Ovary (tissue), 9 donors: ENCODE data around the gene NFIL3. TPM values are rescaled to one million over a fixed set of nuclear protein-coding genes. Genes with fewer than 3 reads are reported as not detected.

ENCODE experiments used
- DNase-seq, 5 donors: peaks; one replicate each; pipeline ENCODE4 v3.0.0-alpha.2; 2019 to 2020
- H3K27ac ChIP-seq, 2 donors: fragments of 200-600 bp; one replicate each; pipeline versions ENCODE4 v1.5.1 to v1.8.0; 2019 to 2022
- H3K27me3 ChIP-seq: fragments of 200-600 bp; one replicate; pipeline ENCODE4 v1.8.0; 2022
- H3K36me3 ChIP-seq: fragments of 200-600 bp; sonication (generic); one replicate; pipeline ENCODE4 v1.5.1; 2019
- H3K4me1 ChIP-seq: one replicate; pipeline ENCODE4 v1.8.1; 2013; ENCODE audit warnings: mild to moderate bottlenecking, moderate library complexity; ENCODE audit not compliant: insufficient read depth
- H3K4me3 ChIP-seq: fragments of 200-600 bp; sonication (generic); one replicate; pipeline ENCODE4 v1.5.1; 2017
- H3K9me3 ChIP-seq, 2 donors: fragments of 200-600 bp in 1 of 2; sonication (generic) in 1 of 2; one replicate each; pipeline versions ENCODE4 v1.5.1 to v1.8.1; 2013 to 2019; ENCODE audit warnings: mild to moderate bottlenecking in 1 of 2, moderate library complexity in 1 of 2
- CTCF ChIP-seq, 3 donors: fragments of 450-650 bp in 2 of 3; fragments of 200-600 bp in 1 of 3; IDR thresholded peaks; one replicate each; pipeline versions ENCODE4 v1.5.1 to v1.8.0; 2016 to 2022; ENCODE audit warnings: antibody characterized with exemption in 3 of 3, mild to moderate bottlenecking in 1 of 3
- EP300 ChIP-seq: sonication (generic); formaldehyde crosslinking; IDR thresholded peaks from one replicate; pipeline ENCODE4 v1.6.1; 2017; ENCODE audit warnings: antibody characterized with exemption
- POLR2A ChIP-seq: fragments of 450-650 bp; IDR thresholded peaks from one replicate; pipeline ENCODE4 v1.6.1; 2017; ENCODE audit warnings: antibody characterized with exemption, mild to moderate bottlenecking, moderate library complexity
- WGBS, 3 donors: extraction: QIAGEN DNeasy Blood & Tissue Kit in 1 of 3; methylation state at CpG; one replicate each; pipeline versions ENCODE4 v1.1.5 to v1.1.7; 2013 to 2017; 5-methylcytosine and 5-hydroxymethylcytosine counted together
- intact Hi-C, 4 donors: fragments of 100-400 bp; cut with DNase I; formaldehyde crosslinking; loops; one replicate each; pipeline versions ENCODE4 v1.11.0 to v1.15.1; 2022 to 2023
- polyA plus RNA-seq, 2 donors: library from polyadenylated mRNA; stranded (reverse); fragments of 200-250 nt in 1 of 2; fragments of 350-450 nt in 1 of 2; fragmentation: Illumina TruSeq in 1 of 2; extraction: RNeasy Lipid Tissue Mini Kit (QIAGEN cat#74804) in 1 of 2; gene quantifications; one replicate each; pipeline ENCODE4 v1.2.3, GENCODE V29; 2013 to 2014
- total RNA-seq, 7 donors: library from RNA; depleted of rRNA in 2 of 7; stranded (reverse); fragments of >200 nt in 2 of 7; fragmentation: NEBNext Ultra II Directional in 3 of 7; extraction: Animal tissue kit (Norgen Biotek cat#: 25700) in 3 of 7; gene quantifications; one replicate each; pipeline versions ENCODE4 v1.1.0 to v1.2.4, GENCODE V29; 2016 to 2023
- donor health status: DM: no; HTN: no; CAD: no; lungs with moderate emphysema.
- donor health status: DM: no; HTN: no; CAD: no.
- donor health status: Bipolar disorder and iron deficiency.
- donor health status: DM: yes; HTN: yes; CAD: no.
- donor health status: DM: no; HTN: no; CAD: no.
- donor health status: DM: yes; HTN: yes; CAD: no.

Gene NFIL3
- total and polyA plus RNA-seq, 9 donors = 31.8 to 87.0 (median 45.7) TPM

- Histone ChIP-seq H3K4me3 (no peak overlapping the region), H3K9me3 (no peaks in the 10 kb centered on the region), H3K36me3 (no peaks in the 10 kb centered on the region), H3K27me3 (no peaks in the 10 kb centered on the region), H3K4me1 (no peaks in the 10 kb centered on the region), H3K27ac (no peak overlapping the region)
- TF ChIP-seq POLR2A (no peak), CTCF (IDR thresholded peaks at IDR 0.05) (no peak), EP300 (no peak)
- WGBS, 3 donors = 92 to 94% (median 93%) methylated on average over 1 of the region's 1 CpG
- no peak for DNase-seq
- intact Hi-C loops = no loop called here
Measured at GRCh38 chr9:91408475-91408874, 15.2 kb downstream of the NFIL3 start.

DNA sequence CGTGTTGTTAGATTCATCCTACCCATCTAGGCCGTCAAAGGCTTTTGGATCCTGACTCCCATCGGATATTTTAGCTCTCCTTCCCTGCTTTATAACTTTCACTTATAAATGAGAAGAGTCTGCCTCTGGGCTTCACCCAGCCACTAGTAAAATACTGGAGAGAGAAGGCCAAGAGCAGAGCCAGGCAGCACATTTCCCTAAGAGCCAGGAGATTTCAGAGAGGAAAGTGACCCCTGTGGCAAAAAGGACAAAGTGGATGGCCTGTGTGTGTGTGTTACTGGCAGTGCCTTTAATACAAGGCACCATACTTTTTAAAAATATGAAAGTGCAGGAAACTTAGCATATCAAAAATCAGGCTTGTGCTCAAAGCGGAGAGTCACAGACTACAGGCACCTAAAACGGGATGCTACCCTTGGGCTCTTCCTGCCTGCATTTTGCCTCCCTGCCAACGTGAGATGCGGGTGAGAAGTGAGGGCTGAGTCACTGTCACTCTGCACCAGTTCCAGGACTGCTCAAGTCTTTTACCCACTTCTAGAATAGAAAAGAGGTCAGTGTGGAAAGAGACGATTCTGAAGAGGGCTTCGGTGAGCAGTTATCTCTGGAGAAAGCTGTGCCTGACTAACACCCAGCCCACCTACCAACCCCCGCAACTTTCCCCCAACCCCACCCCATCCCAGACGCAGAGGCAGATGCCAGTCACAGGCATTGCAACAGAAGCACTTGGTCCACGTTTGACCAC, 15.9 kb downstream of the NFIL3 start:
- WGBS, 3 donors = 90% methylated on average over 12 of the region's 12 CpGs
- intact Hi-C loops = no loop called here
- no peak for TF ChIP-seq POLR2A
- TF ChIP-seq CTCF (IDR thresholded peaks at IDR 0.05) = no peak
- TF ChIP-seq EP300 = no peak
- no peaks in the 10 kb centered on the region for H3K27me3 ChIP-seq
- H3K36me3 ChIP-seq = no peaks in the 10 kb centered on the region
- H3K4me1 ChIP-seq = no peaks in the 10 kb centered on the region
- DNase-seq = no peak
- H3K27ac ChIP-seq = no peak overlapping the region
- no peaks in the 10 kb centered on the region for H3K9me3 ChIP-seq
- no peak overlapping the region for H3K4me3 ChIP-seq

- Histone ChIP-seq H3K9me3 (no peaks in the 10 kb centered on the region), H3K4me1 (no peaks in the 10 kb centered on the region), H3K27ac (no peak overlapping the region), H3K27me3 (no peaks in the 10 kb centered on the region), H3K36me3 (no peaks in the 10 kb centered on the region), H3K4me3 (no peak overlapping the region)
- 95 to 97% (median 97%) methylated on average over 25 of the region's 25 CpGs for WGBS, 3 donors
- intact Hi-C loops = no loop called here
- TF ChIP-seq CTCF (IDR thresholded peaks at IDR 0.05) (no peak), EP300 (no peak), POLR2A (no peak)
- no peak for DNase-seq
Measured at GRCh38 chr9:91405343-91406077, 18.1 kb downstream of the NFIL3 start.

DNA sequence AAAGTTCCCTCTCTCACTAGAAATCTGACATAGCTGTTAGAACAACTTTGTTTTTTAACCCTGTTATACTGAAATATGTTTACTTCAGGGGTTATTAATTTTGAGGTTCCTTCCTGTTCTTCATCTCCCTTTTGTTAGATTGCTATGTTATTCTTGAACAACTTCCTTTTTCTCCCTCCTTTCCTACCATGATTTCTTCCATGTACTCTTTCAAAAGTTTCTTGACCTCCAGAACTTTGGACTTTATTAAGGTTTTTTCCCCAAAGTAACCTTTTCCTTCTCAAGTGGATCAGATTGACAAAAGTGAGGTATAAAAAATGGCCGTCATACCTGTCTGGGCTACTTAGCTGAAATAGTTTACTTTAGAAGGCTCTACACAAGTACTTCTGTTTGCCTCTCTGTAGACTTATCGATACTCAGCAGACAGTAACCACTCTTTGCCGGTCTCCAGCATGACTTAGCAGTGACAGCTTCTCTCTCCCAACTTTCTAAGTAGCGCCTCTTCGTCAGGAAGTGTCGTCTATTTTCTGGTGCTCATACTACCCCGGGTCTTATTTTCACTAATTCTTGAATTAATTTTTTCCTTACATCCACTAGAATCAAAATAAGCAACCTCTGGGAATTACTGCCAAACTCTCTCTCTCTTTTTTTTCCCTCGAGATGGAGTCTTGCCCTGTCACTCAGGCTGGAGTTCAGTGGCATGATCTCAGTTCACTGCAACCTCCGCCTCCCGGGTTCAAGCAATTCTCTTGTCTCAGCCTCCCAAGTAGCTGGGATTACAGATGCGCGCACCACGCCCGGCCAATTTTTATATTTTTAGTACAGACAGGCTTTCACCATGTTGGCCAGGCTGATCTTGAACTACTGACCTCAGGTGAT, 19.7 kb downstream of the NFIL3 start:
- intact Hi-C loops = no loop called here
- 87 to 90% (median 90%) methylated on average over 14 of the region's 14 CpGs for WGBS, 3 donors
- Histone ChIP-seq H3K4me3 (no peak overlapping the region), H3K27ac (no peak overlapping the region), H3K27me3 (no peaks in the 10 kb centered on the region), H3K4me1 (no peaks in the 10 kb centered on the region), H3K36me3 (no peaks in the 10 kb centered on the region), H3K9me3 (no peaks in the 10 kb centered on the region)
- DNase-seq = no peak
- TF ChIP-seq POLR2A = no peak
- no peak for TF ChIP-seq CTCF (IDR thresholded peaks at IDR 0.05)
- TF ChIP-seq EP300 = no peak
